Sigmoid colon (tissue), 4 donors: ENCODE data around the gene CACNA1E.

Source experiments
- EP300 ChIP-seq, 4 donors: sonication (generic); formaldehyde crosslinking; IDR thresholded peaks; one replicate each; pipeline ENCODE4 v1.6.1; 2017; ENCODE audit warnings: antibody characterized with exemption in 4 of 4
- POLR2A ChIP-seq, 2 donors: fragments of 450-650 bp; IDR thresholded peaks; one replicate each; pipeline ENCODE4 v1.6.1; 2016; ENCODE audit warnings: antibody characterized with exemption in 2 of 2, mild to moderate bottlenecking in 2 of 2, moderate library complexity in 2 of 2
- POLR2AphosphoS5 ChIP-seq, 4 donors: sonication (generic); formaldehyde crosslinking; IDR thresholded peaks; one replicate each; pipeline ENCODE4 v1.6.1; 2017; ENCODE audit warnings: antibody characterized with exemption in 4 of 4
- TF ChIP-seq, protein P1 (sequence below), 4 experiments: fragments of 450-650 bp in 3 of 4; fragments of 200-600 bp in 1 of 4; IDR thresholded peaks; one replicate each; pipeline ENCODE4 v1.5.1; 2016 to 2019; ENCODE audit warnings: antibody characterized with exemption in 4 of 4, mild to moderate bottlenecking in 3 of 4, moderate library complexity in 2 of 4

DNA sequence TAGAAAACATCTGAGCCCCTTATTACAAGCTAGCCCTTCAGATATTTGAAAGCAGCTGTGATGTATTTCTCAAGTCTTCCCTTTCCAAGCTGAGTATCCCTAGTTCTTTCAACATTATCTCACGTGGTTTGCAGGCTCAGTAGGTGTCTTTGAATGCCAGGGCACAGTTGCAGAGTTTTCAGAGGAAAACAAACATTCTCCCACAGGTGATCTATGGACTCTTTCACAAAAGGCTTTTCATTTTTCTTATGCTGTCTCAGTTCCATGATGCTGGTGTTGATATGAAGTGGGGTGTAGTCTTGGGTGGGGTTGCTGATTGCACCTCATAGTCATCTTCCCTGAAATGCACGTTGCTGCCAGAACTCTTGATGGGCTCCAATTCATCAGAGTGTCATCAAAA lies 17.3 kb downstream of the CACNA1E start:
- TF ChIP-seq POLR2A (IDR thresholded peaks at IDR 0.05): no peak
- TF ChIP-seq, protein P1, sequence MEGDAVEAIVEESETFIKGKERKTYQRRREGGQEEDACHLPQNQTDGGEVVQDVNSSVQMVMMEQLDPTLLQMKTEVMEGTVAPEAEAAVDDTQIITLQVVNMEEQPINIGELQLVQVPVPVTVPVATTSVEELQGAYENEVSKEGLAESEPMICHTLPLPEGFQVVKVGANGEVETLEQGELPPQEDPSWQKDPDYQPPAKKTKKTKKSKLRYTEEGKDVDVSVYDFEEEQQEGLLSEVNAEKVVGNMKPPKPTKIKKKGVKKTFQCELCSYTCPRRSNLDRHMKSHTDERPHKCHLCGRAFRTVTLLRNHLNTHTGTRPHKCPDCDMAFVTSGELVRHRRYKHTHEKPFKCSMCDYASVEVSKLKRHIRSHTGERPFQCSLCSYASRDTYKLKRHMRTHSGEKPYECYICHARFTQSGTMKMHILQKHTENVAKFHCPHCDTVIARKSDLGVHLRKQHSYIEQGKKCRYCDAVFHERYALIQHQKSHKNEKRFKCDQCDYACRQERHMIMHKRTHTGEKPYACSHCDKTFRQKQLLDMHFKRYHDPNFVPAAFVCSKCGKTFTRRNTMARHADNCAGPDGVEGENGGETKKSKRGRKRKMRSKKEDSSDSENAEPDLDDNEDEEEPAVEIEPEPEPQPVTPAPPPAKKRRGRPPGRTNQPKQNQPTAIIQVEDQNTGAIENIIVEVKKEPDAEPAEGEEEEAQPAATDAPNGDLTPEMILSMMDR (IDR thresholded peaks at IDR 0.05): no peak
- no peak for TF ChIP-seq EP300 (IDR thresholded peaks at IDR 0.05)
- no peak for TF ChIP-seq POLR2AphosphoS5 (IDR thresholded peaks at IDR 0.05)
